Fibroblast of the aortic adventitia (primary cell): ENCODE data around the gene PRMT2. TPM values are rescaled to one million over a fixed set of nuclear protein-coding genes. Genes with fewer than 3 reads are reported as not detected.

Source experiments
- total RNA-seq: library from RNA; depleted of rRNA; stranded (reverse); fragments of >200 nt; gene quantifications from 2 replicates; pipeline ENCODE4 v1.2.3, GENCODE V29; 2012; ENCODE audit warnings: low replicate concordance

PRMT2 gene
- total RNA-seq, 1 donor: 96.6 TPM

Other genes starting within 250 kb of the PRMT2 start
- gene DIP2A, start 176.8 kb upstream of the PRMT2 start, total RNA-seq: 26.5 and 34.4 TPM in 2 replicates
- 1.1 and 1.2 TPM in 2 replicates for gene S100B, start 30.6 kb upstream of the PRMT2 start, total RNA-seq